ENCODE data around the gene PTPN23. TPM values are rescaled to one million over a fixed set of nuclear protein-coding genes. Genes with fewer than 3 reads are reported as not detected.

PTPN23 gene
- total and polyA plus RNA-seq, 9 of the 15 experiments (the other 6 are each of a cell fraction or from before 2014, with no cell fraction given) = 0.41 to 58.7 (median 7.2) TPM

GRCh38 chr3:47410801-47411646, 30.2 kb downstream of the PTPN23 start:
- intact Hi-C loops (cut with micrococcal nuclease) (no loop called here), in situ Hi-C loops (cut with MboI) (no loop called here)
- Histone ChIP-seq H3K9ac (ENCODE audit: insufficient read depth in 1 of 2, low read depth in 2 of 2, low read length in 2 of 2) (no peak overlapping the region), H3K9me3 (replicated peaks; ENCODE audit: control insufficient read depth, insufficient read depth, low read depth, low read length) (no peaks in the 10 kb centered on the region), H3K4me3 (no peak overlapping the region), H3K79me2 (ENCODE audit: control insufficient read depth, insufficient read depth, low read length) (peaks cover 4% of the 10 kb centered on the region; the same call in 1 of the 3 replicates), H3K27me3 (ENCODE audit: control insufficient read depth in 2 of 2, insufficient read depth in 2 of 2, low read length in 2 of 2) (no peaks in the 10 kb centered on the region), H3K4me2 (ENCODE audit: insufficient read depth, low read length) (no peak overlapping the region), H3K36me3 (ENCODE audit: control insufficient read depth, insufficient read depth, low read length) (peaks cover 95% of the 10 kb centered on the region; the same call in 2 of the 3 replicates), H3K4me1 (replicated peaks in 1 of 2; ENCODE audit: control insufficient read depth in 2 of 2, insufficient read depth in 2 of 2, low read length in 2 of 2) (peaks cover 13 to 54% of the 10 kb centered on the region in 2 experiments), H3K27ac (ENCODE audit: extremely low read depth, low read depth, low read length) (no peak overlapping the region), H4K20me1 (replicated peaks; ENCODE audit: control insufficient read depth, insufficient read depth, low read length) (peaks cover 9% of the 10 kb centered on the region; the same call in 1 of the 2 replicates), H2AFZ (ENCODE audit: low read depth, low read length) (no peak overlapping the region), H3K9me1 (ENCODE audit: control insufficient read depth, insufficient read depth, low read length) (peaks cover 7% of the 10 kb centered on the region)
- DNase-seq (ENCODE audit: extremely low read depth in 1 of 4, low spot score in 3 of 4) = no peak
- CTCF ChIA-PET (ENCODE audit: low intra/inter-chr PET ratio) = no interaction called here
- 94% methylated on average over 26 of the region's 30 CpGs for WGBS (ENCODE audit: insufficient coverage, low coverage, missing lambda C conversion rate)
- no TSS peak for BruUV-seq (replicated peaks)
- no peak for FAIRE-seq
- POLR2A ChIA-PET = interaction anchor here (0.6 to 0.8 kb wide), 2 partner anchors 10 to 142 kb away, joined by 3 to 5 read pairs; no protein-coding TSS in a partner anchor
- ATAC-seq = no peak
- TF ChIP-seq ILF3 (IDR thresholded peaks at IDR 0.05; ENCODE audit: borderline replicate concordance) (no peak), CBX1 (IDR thresholded peaks at IDR 0.05; ENCODE audit: low read depth) (no peak), MAFF (IDR thresholded peaks at IDR 0.05; ENCODE audit: low read length) (no peak), POLR2A (conservative IDR thresholded peaks at IDR 0.05) (peak; percentile 37; the same call in 1 of the 2 replicates), MAX (CRISPR knock-in tag; IDR thresholded peaks at IDR 0.05) (0 out of 2 replicates have a peak, but pooled peaks have one; percentile 7), RBM22 (IDR thresholded peaks at IDR 0.05; ENCODE audit: low read depth, low read length, poor library complexity, severe bottlenecking) (peak; percentile 94), ZNF436 (CRISPR knock-in tag; IDR thresholded peaks at IDR 0.05) (no peak), HOMEZ (CRISPR knock-in tag; IDR thresholded peaks at IDR 0.05) (no peak), DACH1 (IDR thresholded peaks at IDR 0.05; ENCODE audit: partially characterized antibody) (no peak), POLR2G (IDR thresholded peaks at IDR 0.05; ENCODE audit: low read depth, low read length) (peak; percentile 78)
- TF ChIP-seq, protein P1, sequence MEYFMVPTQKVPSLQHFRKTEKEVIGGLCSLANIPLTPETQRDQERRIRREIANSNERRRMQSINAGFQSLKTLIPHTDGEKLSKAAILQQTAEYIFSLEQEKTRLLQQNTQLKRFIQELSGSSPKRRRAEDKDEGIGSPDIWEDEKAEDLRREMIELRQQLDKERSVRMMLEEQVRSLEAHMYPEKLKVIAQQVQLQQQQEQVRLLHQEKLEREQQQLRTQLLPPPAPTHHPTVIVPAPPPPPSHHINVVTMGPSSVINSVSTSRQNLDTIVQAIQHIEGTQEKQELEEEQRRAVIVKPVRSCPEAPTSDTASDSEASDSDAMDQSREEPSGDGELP (CRISPR knock-in tag; IDR thresholded peaks at IDR 0.05; ENCODE audit: borderline replicate concordance) = 0 out of 2 replicates have a peak, but pooled peaks have one; percentile 15
